ENCODE measurements around the gene DMAC2.
"Not testable (repeated sequence)": the region's sequence is repeated elsewhere in the genome, so short reads cannot be mapped to it uniquely, and the experiment has no call there.

The DMAC2 gene

GRCh38 chr19:41411100-41411967, 28.4 kb downstream of the DMAC2 start:
- Histone ChIP-seq H3K27me3 (ENCODE audit: low read length) (no peaks in the 10 kb centered on the region), H3F3A (ENCODE audit: insufficient read depth) (no peaks in the 10 kb centered on the region), H3K27ac (ENCODE audit: low read depth, low read length) (no peak overlapping the region), H3K9ac (ENCODE audit: low read length) (no peak overlapping the region), H3K4me2 (ENCODE audit: low read depth, low read length, poor library complexity, severe bottlenecking) (no peak overlapping the region), H4K20me1 (ENCODE audit: low read depth, low read length) (no peaks in the 10 kb centered on the region), H3K9me2 (replicated peaks; ENCODE audit: insufficient read depth, low read length) (no peaks in the 10 kb centered on the region), H3K9me3 (ENCODE audit: insufficient read depth, low read length) (no peaks in the 10 kb centered on the region), H3K79me2 (ENCODE audit: insufficient read depth, low read length) (no peaks in the 10 kb centered on the region), H3K36me3 (ENCODE audit: low read length) (no peaks in the 10 kb centered on the region), H2AFZ (ENCODE audit: low read depth, low read length, severe bottlenecking) (no peak overlapping the region), H3K4me3 (ENCODE audit: insufficient read depth, low read length, poor library complexity, severe bottlenecking) (no peak overlapping the region)
- no peak for TF ChIP-seq EZH2phosphoT487 (conservative IDR thresholded peaks at IDR 0.05; ENCODE audit: low read length)
- no peak for TF ChIP-seq CTCF (IDR thresholded peaks at IDR 0.05; ENCODE audit: insufficient read depth, low read length, poor library complexity, severe bottlenecking)

GRCh38 chr19:41410336-41411054, 29.2 kb downstream of the DMAC2 start:
- Histone ChIP-seq H4K20me1 (ENCODE audit: low read depth, low read length) (no peaks in the 10 kb centered on the region), H3K9ac (ENCODE audit: low read length) (no peak overlapping the region), H3K9me2 (replicated peaks; ENCODE audit: insufficient read depth, low read length) (no peaks in the 10 kb centered on the region), H3K4me3 (ENCODE audit: insufficient read depth, low read length, poor library complexity, severe bottlenecking) (no peak overlapping the region), H2AFZ (ENCODE audit: low read depth, low read length, severe bottlenecking) (no peak overlapping the region), H3K27me3 (ENCODE audit: low read length) (no peaks in the 10 kb centered on the region), H3K36me3 (ENCODE audit: low read length) (no peaks in the 10 kb centered on the region), H3K79me2 (ENCODE audit: insufficient read depth, low read length) (no peaks in the 10 kb centered on the region), H3K27ac (ENCODE audit: low read depth, low read length) (no peak overlapping the region), H3K4me2 (ENCODE audit: low read depth, low read length, poor library complexity, severe bottlenecking) (no peak overlapping the region), H3F3A (ENCODE audit: insufficient read depth) (no peaks in the 10 kb centered on the region), H3K9me3 (ENCODE audit: insufficient read depth, low read length) (no peaks in the 10 kb centered on the region)
- TF ChIP-seq CTCF (IDR thresholded peaks at IDR 0.05; ENCODE audit: insufficient read depth, low read length, poor library complexity, severe bottlenecking) (no peak), EZH2phosphoT487 (conservative IDR thresholded peaks at IDR 0.05; ENCODE audit: low read length) (no peak)

- TF ChIP-seq CTCF (IDR thresholded peaks at IDR 0.05; ENCODE audit: insufficient read depth, low read length, poor library complexity, severe bottlenecking), result no peak
- no peak for TF ChIP-seq EZH2phosphoT487 (conservative IDR thresholded peaks at IDR 0.05; ENCODE audit: low read length)
- H3K4me3 ChIP-seq (ENCODE audit: insufficient read depth, low read length, poor library complexity, severe bottlenecking), result no peak overlapping the region
- no peaks in the 10 kb centered on the region for H3K36me3 ChIP-seq (ENCODE audit: low read length)
- H3K27ac ChIP-seq (ENCODE audit: low read depth, low read length), result no peak overlapping the region
- no peaks in the 10 kb centered on the region for H4K20me1 ChIP-seq (ENCODE audit: low read depth, low read length)
- no peaks in the 10 kb centered on the region for H3K9me2 ChIP-seq (replicated peaks; ENCODE audit: insufficient read depth, low read length)
- no peak overlapping the region for H2AFZ ChIP-seq (ENCODE audit: low read depth, low read length, severe bottlenecking)
- no peak overlapping the region for H3K9ac ChIP-seq (ENCODE audit: low read length)
- H3F3A ChIP-seq (ENCODE audit: insufficient read depth), result no peaks in the 10 kb centered on the region
- no peak overlapping the region for H3K4me2 ChIP-seq (ENCODE audit: low read depth, low read length, poor library complexity, severe bottlenecking)
- no peaks in the 10 kb centered on the region for H3K9me3 ChIP-seq (ENCODE audit: insufficient read depth, low read length)
- H3K27me3 ChIP-seq (ENCODE audit: low read length), result no peaks in the 10 kb centered on the region
- H3K79me2 ChIP-seq (ENCODE audit: insufficient read depth, low read length), result no peaks in the 10 kb centered on the region
Measured at GRCh38 chr19:41409288-41409687, 30.4 kb downstream of the DMAC2 start.

- H3K9ac ChIP-seq (ENCODE audit: low read length); H3K27ac ChIP-seq (ENCODE audit: low read depth, low read length); H3K4me2 ChIP-seq (ENCODE audit: low read depth, low read length, poor library complexity, severe bottlenecking); H3F3A ChIP-seq (ENCODE audit: insufficient read depth); H3K36me3 ChIP-seq (ENCODE audit: low read length); H3K79me2 ChIP-seq (ENCODE audit: insufficient read depth, low read length); H3K4me3 ChIP-seq (ENCODE audit: insufficient read depth, low read length, poor library complexity, severe bottlenecking); H2AFZ ChIP-seq (ENCODE audit: low read depth, low read length, severe bottlenecking); H3K9me2 ChIP-seq (replicated peaks; ENCODE audit: insufficient read depth, low read length); H3K27me3 ChIP-seq (ENCODE audit: low read length); H4K20me1 ChIP-seq (ENCODE audit: low read depth, low read length); H3K9me3 ChIP-seq (ENCODE audit: insufficient read depth, low read length): not testable (repeated sequence)
Measured at GRCh38 chr19:41408846-41409245, 30.9 kb downstream of the DMAC2 start.
